D341Med (cell line): ENCODE measurements around the gene TEX101.

ENCODE experiments used
- DNase-seq: peaks from one replicate; pipeline ENCODE4 v3.0.0; 2012; ENCODE audit warnings: low spot score

The TEX101 gene

DNA sequence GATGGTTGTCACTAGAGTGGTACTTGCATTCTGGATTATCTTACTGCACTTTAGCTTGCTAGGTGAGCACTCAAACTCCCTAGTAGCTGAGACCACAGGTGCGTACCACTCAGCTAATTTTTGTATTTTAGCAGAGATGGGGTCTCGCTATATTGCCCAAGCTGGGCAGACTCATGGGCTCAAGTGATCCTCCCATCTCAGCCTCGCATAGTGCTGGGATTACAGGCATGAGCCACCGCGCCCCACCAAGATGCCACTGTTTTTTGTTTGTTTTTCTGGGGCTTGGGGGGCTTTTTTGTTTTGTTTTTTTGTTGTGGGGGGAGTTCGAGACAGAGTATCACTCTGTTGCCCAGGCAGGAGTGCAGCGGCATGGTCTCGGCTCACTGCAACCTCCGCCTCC is 33.0 kb downstream of the TEX101 start:
- DNase-seq = no peak

DNA sequence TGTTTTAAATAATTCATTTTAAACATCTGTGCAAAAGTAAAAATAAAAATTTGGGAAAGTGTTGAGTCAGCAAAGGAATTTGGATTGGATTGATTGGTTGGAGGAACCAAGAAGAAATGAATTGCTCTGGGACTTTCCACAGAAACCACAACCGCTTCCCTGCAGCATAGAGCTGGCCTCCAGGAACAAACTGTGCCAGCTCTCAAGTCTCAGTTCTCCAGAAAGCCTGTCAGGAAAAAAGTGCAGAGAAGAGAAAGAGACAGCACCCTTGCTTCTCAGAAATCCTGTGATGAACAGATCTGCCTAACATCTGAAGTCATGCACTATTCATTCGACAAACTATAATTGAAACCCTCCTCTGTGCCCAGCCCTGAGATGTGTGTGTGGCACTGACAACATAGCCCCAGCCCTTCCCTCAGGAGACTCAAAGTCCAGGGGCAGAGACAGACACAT is 35.9 kb downstream of the TEX101 start:
- no peak for DNase-seq

DNA sequence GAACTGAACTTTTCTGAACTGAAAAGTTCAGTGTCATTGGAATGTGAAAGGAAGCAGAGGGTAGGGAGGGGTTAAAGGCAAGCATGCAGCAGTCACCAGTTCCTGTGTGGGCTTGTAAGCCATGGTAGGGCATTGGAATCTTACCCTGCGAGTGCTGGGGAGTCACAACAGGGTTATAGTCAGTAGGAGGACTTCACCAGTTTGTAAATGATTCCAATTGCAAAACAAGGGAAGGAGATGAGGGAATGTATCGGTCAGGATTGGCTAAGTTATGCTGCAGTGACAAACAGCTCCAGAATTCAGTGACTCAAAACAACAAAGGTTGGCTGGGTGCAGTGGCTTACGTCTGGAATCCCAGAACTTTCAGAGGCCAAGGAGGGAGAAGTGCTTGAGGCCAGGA is 37.9 kb downstream of the TEX101 start:
- DNase-seq = no peak

DNA sequence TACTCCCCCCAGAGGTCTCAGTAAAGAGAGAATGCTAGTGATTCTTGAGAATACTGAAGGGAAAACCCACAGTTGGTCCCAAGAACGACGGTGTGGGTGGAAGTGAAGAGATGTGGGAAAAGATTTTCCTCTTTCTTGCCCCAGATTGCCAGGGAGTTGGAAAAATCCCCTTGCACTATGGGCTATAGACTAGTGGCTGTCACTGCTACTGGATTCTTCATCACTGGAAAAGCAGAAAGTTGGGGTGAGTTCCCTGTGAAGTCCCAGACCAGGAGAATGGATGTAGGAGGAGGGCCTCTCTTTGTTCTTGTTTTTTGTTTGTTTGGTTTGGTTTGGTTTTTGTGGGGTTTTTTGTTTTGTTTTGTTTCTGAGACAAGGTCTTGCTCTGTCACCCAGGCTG is 39.3 kb downstream of the TEX101 start:
- no peak for DNase-seq

DNA sequence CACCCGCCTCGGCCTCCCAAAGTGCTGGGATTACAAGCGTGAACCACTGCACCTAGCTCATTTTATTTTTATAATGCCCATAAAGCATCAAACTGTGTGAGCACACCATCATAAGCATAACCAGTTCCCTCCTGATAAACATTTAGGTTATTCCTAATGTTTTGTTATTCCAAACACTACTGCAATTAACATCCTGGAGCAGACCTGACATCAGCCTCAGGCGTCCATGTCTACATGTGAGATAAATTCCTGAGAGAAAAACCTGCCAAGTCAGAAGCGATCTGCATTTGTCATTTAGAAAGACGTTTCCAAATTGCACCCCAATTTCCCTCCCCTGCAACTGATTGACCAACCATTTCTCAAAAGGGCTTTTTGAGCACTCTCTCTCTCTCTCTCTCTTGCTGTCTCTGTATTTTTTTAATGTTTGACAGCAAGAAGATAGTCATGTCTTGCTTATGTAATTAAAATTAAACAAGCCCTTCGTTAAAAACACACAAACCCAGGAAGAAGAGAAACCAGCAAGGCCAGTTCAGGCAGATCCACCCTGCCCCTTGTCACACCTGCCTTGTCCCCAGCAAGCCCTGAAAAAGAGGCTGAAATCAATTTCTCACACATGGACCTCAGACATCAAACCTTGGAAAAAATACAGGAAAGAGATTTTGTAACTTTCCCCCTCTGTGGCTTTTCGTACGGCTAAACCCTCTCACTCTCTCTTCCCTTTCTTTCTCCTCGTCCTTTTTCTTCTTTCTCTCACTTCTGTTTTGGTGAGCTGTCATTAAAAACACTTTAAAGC is 40.8 kb downstream of the TEX101 start:
- DNase-seq = no peak

DNA sequence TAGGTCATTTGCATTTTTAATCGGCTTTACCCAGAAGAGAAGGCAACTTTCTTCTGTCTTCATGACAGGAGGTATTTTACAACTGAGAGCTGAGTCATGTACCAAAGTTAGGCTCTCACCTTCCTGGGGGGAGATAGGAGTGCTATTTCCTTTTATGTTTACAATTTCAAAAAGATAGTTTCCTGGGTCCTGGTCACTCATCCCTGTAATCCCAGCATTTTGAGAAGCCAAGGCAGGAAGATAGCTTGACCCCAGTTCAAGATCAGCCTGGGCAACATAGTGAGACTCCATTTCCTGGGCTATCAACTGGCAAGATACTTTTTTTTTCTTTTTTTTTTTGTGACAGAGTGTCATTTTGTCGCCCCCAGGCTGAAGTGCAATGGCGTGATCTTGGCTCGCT is 43.1 kb downstream of the TEX101 start:
- DNase-seq = no peak

DNA sequence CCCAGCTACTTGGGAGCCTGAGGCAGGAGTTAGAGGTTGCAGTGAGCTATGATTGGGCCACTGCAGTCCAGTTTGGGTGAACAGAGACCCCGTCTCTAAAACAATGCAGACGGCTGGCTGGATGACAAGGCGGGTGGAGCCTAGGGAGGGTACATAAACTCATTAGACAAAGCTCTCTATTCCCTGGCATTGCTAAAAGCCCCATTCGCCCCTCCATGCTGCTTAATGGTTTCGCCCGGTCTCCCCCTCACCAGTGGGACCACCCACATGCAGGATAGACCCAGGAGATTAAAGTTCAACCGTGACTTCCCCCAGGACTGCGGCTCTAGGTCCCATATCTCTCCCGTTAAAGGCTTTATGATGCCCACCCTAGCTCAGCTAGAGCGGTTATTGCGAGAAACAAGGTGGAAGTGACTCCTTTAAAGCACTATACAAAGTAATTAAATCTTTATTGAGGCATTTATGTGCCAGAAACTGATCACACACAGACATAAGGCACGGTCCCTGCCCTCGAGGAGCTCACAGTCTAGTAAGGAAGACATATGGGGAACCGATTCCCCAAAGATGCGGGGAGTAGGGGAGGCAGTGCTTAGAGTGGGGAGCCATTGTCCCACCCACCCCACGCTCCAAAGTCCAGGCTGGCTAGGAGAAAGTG is 45.8 kb downstream of the TEX101 start:
- DNase-seq = no peak

DNA sequence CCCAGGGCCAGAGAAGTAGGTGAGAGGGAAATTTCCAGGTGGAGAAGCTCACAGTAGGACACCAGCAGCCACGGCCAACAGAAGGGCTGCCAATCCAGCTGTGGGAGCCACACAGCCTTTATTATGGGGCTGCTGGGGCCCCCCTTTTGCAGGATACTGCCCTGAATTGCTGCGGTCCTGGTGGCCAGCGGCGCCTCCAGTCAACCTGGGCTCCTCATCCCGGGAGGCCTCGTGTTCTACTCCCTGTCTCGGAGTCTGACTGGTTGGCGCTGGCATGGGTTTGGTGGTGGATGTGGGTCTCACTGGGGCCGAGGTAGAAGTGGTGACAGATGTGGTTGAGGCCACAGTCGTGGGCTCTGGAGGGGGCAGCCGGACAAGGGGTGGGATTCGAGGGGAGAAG is 46.6 kb downstream of the TEX101 start:
- no peak for DNase-seq

DNA sequence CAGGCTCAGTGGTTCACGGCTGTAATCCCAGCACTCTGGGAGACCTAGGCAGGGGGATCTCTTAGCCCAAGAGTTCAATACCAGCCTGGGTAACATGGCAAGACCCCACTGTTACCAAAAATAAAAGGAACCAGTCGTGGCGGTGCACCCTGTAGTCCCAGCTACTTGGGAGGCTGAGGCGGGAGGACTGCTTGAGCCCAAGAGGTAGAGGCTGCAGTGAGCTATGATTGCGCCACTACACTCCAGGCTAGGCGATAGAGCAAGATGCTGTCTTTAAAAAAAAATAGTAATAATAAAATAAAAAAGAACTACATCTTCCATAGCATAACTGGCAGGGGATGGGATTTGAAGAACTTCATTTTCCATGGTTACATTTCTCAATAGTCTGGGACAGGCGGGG is 47.7 kb downstream of the TEX101 start:
- no peak for DNase-seq

DNA sequence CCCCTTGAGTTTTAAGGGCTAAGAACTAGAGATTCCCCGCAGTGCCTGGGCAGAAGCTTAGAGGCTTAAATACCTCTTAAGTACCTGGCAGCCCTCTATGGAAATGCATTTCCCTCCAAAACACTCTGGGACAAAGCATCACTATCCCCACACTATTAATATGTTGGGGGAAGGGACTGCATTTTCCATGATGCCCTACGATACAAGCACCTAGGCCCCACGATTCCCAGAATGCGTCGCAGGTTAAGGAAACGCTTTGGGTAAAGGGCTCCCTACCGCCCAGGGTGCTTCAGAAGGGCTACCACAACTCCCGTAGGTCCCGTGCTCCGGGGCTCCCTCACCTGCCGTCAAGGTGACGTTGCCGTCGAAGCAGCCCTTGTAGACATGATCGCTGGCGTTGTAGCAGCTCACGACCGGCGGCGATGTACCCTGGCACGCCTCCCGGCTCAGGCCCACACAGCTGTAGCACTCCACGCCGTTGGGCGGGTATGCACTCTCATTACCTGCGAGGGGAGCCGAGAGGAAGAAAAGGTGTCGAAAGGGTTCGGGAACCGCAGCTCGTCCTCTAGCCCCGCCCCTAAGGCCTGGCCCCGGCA is 48.2 kb downstream of the TEX101 start:
- no peak for DNase-seq

DNA sequence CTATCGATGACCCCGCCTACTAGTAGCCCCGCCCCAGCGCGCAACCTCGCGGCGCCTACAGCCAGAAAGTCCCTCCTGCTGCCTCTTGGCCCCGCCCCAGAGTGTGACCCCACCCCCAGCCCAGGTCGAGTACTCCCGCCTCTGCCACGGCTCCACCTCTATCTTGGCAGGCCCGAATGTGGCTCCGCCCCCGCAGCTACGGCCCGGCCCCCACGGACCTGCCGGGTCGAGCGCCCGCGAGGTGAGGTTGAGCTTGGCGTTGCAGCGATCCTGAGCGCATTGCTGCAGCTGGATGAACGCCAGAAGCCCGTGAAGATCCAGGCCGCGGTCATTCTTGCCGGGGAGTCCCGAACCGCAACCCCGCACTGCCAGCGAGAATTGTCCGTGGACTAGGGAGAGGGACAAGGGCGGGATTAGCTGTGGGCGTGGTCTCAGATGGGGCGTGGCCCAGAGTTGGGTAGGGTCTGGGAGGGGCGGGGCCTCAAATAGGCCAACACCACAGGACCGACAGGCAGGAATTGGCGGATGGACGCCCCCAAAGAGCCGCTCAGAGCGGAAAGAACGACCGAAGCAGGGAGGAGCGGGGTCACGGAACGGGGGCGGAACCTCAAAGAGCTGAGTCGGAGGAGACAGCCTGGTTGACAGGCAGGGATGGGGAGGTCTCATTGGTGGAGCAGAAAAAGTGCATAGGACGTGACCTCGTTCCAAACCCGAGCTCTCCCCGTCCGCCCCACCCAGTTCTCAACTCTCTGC is 48.9 kb downstream of the TEX101 start:
- DNase-seq = peak; percentile 98

DNA sequence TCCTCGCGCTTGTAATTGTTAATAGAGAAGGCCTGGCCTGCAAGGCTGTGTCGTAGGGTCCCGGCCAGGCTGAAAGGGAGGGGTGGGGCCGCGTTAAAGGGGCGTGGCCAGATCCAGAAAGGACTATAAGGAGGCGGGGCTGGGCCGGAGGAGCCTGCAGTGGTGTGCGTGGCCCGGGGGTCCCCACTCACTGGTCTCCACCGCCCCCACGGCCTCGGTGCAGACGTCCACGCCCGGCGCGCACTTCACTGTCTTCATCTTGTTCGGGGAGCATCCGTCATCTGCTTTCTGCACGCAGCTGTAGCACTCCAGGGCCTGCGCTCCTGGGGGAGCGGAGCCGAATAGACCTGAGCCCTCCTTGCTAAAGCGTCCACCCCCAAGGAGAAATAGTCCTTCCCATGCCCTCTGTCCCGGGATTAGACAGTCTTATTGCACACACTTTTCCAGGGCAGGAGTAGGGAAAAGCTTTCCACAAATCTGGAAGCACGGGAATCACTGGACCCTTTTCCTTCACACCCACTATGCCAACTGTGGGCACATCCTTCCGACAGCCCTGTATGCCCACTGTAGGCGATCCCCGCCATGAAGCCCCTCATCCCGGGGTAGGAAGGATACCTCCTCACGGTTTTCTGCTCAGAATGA is 49.6 kb downstream of the TEX101 start:
- peak; percentile 80 for DNase-seq

DNA sequence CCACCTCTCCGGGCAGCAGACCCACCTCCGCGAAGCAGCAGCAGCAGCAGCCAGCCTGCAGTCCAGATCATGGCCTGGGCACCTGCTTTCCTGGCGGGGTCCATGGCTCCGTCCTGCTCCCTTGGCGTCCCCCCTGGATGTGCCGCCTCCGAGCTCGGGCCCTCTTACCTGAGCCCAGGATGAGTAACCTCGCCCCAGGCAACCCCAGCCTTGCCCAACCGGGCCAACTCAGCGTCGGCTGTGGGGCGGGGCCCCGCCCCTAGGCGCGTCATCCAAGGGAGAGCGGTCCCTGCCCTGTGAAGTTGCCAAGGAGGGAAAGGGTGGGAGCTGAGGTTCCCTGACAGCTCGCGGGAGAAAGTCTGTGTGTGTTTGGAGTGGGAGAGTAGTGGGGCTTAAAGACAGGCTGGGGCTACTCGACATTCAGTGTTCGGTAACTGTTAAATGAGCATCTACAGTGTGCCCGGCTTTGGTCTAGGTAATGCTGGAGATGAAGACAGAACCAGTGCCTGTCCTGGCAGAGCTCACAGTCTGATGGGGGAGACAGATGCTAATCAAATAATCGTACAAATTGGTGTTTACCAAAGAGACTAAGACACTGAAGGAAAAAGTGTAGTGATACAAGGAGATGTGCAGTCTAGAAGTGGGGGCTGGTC is 50.9 kb downstream of the TEX101 start, which contains the start of gene LYPD3:
Gene LYPD3, minus strand, starts transcription at position 141 of the 653 bp plus-strand sequence. Its CDS starts 37 bp downstream, at position 104.
- no peak for DNase-seq

DNA sequence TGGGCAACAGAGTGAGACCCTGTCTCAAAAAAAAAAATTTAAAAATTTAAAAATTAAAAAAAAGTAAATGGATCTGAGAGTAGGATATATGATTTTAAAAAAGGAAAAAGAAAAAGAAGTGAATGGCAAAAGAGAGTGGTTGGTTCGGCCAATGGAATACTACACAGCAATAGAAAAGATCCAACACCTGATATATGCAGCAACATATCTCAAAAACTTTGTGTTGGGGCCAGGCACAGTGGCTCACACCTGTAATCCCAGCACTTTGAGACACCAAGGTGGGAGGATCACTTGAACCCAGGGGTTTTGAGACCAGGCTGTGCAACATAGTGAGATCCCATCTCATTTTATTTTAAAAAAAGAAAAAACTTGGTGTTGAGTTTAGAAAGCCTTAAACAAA is 52.1 kb downstream of the TEX101 start:
- no peak for DNase-seq

DNA sequence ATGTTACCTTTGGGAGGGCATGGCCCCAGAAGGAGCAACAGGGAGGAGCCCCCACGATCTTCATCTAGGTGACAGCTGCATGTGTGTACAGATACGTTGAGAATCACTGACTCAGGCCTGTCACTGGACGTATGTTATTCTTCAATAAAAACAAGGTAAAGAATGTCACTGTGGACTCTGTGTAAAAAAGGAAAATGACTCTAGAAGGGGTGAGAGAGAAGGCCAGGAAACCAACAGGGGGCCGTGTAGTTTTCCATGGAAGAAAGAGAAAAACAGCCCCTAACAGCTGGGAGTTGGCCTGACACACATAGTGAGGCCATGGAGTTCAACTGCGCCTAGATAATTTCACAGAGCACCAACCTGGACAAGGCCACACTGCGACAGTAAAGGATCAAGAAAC is 52.6 kb downstream of the TEX101 start:
- DNase-seq = no peak

DNA sequence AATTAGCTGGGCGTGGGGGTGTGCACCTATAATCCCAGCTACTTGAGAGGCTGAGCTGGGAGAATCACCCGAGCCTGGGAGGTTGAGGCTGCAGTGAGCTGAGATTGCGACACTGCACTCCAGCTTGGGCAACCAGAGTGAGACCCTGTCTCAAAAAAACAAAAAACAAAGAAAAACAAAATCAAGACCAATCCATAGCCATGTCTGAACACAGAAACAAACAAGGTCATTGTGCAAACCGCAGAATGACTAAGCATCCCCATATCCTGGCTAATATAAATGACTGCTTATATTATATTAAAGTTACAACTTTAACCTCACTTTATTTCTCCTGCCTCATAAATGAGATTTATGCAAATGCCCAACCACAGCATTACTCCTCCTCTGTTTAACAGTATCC is 53.0 kb downstream of the TEX101 start:
- DNase-seq = no peak
